WI38 (cell line): ENCODE data around the gene WNT9B.

Experiments
- H3K4me3 ChIP-seq: 2 replicates; pipeline ENCODE4 v1.5.1; 2011; ENCODE audit warnings: low read depth, mild to moderate bottlenecking, control low read depth, low read length
- TF ChIP-seq, protein P1 (sequence below): IDR thresholded peaks from 2 replicates; pipeline ENCODE4 v1.5.1; 2012; ENCODE audit warnings: low read depth, mild to moderate bottlenecking, control low read depth, low read length

WNT9B gene

DNA sequence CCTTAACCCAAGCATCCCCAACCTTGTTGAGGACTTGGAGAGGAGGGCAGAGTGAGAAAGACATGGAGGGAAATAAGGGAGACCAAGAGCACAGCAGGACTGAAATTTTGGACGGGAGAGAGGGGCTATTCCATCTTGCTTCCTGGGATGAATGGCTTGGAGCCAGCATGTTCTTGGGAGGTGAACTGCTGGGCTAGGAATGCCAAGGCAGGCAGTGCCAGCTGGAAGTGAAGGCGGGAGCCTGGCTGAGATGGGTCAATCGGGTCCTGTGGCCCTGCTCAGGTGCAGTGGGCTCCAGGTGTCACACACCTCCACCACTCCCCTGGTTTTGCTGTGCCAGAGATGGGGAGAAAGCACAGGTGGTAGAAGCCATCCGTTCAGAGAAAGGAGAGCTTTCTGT lies 25.5 kb downstream of the WNT9B start:
- TF ChIP-seq, protein P1, sequence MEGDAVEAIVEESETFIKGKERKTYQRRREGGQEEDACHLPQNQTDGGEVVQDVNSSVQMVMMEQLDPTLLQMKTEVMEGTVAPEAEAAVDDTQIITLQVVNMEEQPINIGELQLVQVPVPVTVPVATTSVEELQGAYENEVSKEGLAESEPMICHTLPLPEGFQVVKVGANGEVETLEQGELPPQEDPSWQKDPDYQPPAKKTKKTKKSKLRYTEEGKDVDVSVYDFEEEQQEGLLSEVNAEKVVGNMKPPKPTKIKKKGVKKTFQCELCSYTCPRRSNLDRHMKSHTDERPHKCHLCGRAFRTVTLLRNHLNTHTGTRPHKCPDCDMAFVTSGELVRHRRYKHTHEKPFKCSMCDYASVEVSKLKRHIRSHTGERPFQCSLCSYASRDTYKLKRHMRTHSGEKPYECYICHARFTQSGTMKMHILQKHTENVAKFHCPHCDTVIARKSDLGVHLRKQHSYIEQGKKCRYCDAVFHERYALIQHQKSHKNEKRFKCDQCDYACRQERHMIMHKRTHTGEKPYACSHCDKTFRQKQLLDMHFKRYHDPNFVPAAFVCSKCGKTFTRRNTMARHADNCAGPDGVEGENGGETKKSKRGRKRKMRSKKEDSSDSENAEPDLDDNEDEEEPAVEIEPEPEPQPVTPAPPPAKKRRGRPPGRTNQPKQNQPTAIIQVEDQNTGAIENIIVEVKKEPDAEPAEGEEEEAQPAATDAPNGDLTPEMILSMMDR: no peak
- H3K4me3 ChIP-seq: no peak overlapping the region

DNA sequence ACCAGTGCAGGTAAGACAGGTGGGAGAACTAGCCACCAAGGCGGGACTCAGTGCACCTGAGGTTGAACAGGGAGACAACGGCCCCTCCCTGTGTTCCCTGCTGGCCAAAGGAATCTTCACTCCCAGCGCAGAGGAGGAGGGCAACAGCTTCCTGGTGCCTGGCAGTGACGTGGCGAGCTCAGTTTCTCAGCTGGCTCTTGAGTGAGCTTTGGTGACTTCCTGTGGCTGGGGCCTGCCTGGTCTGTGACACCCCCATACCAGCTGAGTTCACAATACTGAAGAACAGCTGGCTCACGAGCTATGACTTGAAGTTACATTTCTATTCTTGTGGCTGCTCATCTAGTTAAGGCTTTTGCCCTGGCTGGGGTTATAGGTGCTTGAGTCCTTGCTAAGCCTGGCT lies 26.1 kb downstream of the WNT9B start:
- TF ChIP-seq, protein P1: no peak
- H3K4me3 ChIP-seq: no peak overlapping the region

DNA sequence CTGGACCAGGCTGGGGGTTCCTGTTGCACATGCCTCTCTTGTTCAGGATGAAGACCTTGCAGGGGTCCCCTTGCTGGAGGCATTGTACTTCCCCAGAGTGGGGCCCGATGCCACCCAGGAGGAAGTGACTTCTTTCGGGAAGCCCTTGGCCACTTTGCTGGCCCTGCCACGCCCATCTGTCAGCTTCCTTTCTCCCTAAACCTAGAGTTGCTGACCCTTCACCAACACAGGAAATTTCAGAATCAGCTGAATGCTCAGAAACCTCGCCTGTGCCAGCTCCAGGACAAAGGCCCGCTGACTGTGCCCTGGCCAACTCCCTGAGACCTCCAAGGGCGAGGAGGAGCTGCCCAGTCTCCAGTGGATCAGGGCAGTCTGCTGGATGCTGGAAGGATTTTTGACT lies 26.7 kb downstream of the WNT9B start:
- TF ChIP-seq, protein P1: no peak
- no peak overlapping the region for H3K4me3 ChIP-seq

DNA sequence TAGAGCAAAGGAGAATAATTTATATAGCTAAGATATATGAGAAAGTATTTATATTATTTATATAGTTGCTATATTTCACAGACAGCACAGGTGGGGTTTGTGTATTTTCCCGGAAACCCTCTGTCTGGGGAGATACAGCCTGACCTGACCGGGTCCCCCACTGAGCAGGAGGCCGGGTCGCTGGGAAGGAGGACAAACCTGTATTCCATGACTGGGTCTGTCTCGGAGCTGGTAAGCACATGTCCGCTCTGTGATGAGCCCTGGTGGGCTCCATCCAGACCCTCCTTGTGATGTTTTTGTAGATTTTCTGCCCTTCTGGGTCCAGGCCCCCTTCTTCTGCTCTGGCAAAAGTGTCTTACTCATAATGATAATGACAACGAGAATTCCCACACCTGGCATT lies 27.7 kb downstream of the WNT9B start:
- no peak overlapping the region for H3K4me3 ChIP-seq
- TF ChIP-seq, protein P1: no peak

DNA sequence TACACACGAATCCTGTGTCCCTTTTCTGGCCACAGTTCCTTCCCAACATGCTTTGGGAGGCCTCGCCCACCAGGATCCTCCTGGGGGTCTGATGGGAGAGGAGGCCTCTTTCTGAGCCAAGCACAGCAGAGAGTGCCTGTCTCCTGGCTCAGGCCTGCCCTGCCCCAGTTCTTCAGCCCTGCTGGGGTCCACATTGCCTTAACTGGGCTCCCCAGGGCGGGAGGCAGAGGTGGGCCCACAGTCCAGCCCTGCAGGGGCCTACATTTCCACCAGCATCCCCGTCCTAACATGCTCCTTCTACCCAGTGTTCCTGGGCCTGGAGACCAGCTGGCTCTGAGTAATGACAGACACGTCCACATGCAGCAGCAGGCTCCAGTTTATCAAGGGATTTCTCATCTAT lies 29.6 kb downstream of the WNT9B start:
- TF ChIP-seq, protein P1: no peak
- H3K4me3 ChIP-seq: no peak overlapping the region

DNA sequence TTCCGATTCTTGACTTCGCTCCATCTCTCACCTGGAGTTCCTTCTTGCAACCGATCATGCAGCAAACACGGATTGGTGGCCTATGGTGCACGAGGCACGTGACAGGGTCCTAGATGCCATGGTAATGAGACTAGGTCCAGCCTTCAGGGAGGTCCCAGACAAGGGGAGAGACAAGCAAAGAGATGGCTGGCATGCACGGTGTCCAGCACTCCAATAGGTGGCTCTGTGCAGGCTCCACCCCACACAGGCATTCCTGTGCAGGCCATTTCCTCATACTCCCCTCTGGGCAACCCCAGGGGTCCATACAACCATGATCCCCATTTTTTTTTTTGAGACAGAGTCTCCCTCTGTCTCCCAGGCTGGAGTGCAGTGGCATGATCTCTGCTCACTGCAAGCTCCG lies 31.3 kb downstream of the WNT9B start:
- H3K4me3 ChIP-seq: no peak overlapping the region
- TF ChIP-seq, protein P1: no peak

DNA sequence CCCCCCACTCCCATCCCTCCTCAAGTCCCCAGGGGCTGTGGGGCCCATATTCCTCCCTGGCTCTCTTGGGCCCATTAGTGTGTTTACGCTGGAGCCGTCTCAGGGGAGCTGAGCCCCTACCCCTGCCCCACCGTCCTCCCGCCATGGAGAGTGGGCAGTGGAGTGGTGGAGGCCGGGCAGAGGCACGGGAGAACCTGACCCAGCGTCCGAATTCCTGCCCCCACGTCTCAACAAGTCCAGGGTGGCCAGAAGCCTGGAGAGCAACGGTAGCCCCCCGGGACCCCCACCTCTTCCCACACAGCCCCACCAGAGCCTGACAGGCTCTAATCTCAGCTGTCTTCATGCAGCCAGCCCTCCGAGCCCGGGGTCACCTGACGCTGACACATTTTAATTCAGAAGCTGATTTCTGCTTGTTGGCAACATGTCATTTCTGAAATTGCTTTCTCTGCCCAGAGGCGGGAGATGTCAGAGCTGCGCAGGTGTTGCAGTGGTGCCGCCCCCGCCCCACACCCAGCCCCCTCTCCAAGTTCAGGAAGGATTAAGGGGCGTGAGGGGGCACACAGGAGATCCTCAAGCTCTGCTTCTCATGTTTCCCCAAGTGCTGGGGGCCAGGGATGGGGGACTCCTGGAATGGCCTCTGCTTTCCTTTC lies 32.6 kb downstream of the WNT9B start:
- H3K4me3 ChIP-seq: no peak overlapping the region
- TF ChIP-seq, protein P1: no peak
